ENCODE results near the gene IL24. TPM values are rescaled to one million over a fixed set of nuclear protein-coding genes. Genes with fewer than 3 reads are reported as not detected.
A peak's percentile ranks its signal among the peaks of the same experiment; 100 is the strongest.
"Not testable (repeated sequence)": the region's sequence is repeated elsewhere in the genome, so short reads cannot be mapped to it uniquely, and the experiment has no call there.

Gene IL24
- polyA plus RNA-seq, 1 donor: 0.48 TPM

DNA sequence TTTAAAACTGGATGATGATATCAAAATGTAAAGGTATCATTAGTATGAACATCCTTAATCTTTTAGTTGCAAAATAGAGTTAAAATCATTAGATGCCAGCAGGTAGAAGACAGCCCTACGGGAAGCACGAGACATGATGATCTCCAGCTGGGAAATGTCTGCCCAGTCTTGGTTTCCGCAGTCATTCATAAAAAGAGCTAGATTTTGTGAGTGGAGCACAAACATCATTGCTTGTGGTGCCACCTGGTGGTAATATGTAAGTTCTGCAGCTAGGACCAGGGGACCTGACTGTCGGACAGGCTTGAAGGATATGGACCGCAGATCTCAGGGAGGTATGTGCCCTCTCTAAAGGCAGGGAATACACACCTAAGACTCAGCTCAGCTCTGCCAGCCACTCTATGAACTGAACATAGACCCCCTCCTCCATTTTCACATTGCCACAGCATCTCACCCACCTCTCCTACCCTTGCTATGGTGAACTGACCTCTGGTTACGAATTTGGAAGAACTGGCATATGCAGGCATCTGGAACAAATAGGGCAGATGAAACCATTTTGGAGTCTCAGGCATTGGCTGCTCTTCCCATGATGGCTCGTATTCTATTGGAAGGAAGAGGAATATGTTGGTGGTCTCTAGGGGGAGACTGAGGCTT lies 15.3 kb downstream of the IL24 start:
- WGBS (ENCODE audit: insufficient coverage, low lambda C conversion rate): no CpG with 5 or more reads among the region's 7 CpGs
- H3K27ac ChIP-seq (ENCODE audit: low read length): no peak overlapping the region
- H3K36me3 ChIP-seq (ENCODE audit: control insufficient read depth, insufficient read depth, low read length): no peaks in the 10 kb centered on the region
- peaks cover 3% of the 10 kb centered on the region for H3K9me3 ChIP-seq (ENCODE audit: control insufficient read depth, low read depth, low read length)
- H3K4me3 ChIP-seq (ENCODE audit: low read length): no peak overlapping the region
- peaks cover 13% of the 10 kb centered on the region for H3K4me1 ChIP-seq (ENCODE audit: control insufficient read depth, insufficient read depth, low read length)
- peaks cover 8% of the 10 kb centered on the region for H3K27me3 ChIP-seq (ENCODE audit: control insufficient read depth, insufficient read depth, low read length)
- peak; percentile 57 to 71 for DNase-seq

DNA sequence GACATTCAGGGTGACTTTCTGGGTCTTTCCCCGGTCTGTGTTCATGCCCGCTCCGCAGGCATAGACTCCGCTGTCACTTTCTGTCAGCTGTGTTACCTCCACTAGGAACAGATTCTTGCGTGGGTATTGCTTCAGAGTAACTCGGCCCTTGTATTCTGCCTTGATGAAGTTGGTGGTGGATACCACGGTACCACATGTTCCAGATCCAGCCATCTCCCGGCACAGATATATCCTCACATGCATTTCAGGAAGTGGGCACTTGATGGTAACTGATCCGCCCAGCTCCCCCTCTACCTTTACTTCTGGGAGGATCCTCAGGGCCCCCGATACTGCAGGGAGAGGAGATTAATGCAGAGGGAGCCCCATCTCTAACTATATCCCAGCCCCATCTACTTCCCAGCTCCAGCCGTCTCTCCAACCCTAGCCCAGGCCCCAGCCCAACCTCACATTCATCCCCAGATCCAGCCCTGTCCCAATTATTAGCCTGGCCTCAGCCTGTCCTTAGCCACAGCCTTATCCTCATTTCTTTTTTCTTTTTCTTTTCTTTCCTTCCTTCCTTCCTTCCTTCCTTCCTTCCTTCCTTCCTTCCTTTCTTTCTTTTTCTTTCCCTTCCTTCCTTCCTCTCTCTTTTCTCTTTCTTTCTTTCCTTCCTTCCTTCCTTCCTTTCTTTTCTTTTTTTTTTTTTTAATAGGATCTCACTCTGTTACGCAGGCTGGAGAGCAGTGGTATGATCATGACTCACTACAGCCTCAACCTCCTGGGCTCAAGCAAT lies 16.7 kb downstream of the IL24 start:
- Histone ChIP-seq H3K36me3 (ENCODE audit: control insufficient read depth, insufficient read depth, low read length) (no peaks in the 10 kb centered on the region), H3K27me3 (ENCODE audit: control insufficient read depth, insufficient read depth, low read length) (peaks cover 8% of the 10 kb centered on the region), H3K27ac (ENCODE audit: low read length) (no peak overlapping the region), H3K4me1 (ENCODE audit: control insufficient read depth, insufficient read depth, low read length) (peaks cover 7% of the 10 kb centered on the region), H3K4me3 (ENCODE audit: low read length) (no peak overlapping the region), H3K9me3 (ENCODE audit: control insufficient read depth, low read depth, low read length) (peaks cover 3% of the 10 kb centered on the region)
- no peak for DNase-seq
- no CpG with 5 or more reads among the region's 12 CpGs for WGBS (ENCODE audit: insufficient coverage, low lambda C conversion rate)

DNA sequence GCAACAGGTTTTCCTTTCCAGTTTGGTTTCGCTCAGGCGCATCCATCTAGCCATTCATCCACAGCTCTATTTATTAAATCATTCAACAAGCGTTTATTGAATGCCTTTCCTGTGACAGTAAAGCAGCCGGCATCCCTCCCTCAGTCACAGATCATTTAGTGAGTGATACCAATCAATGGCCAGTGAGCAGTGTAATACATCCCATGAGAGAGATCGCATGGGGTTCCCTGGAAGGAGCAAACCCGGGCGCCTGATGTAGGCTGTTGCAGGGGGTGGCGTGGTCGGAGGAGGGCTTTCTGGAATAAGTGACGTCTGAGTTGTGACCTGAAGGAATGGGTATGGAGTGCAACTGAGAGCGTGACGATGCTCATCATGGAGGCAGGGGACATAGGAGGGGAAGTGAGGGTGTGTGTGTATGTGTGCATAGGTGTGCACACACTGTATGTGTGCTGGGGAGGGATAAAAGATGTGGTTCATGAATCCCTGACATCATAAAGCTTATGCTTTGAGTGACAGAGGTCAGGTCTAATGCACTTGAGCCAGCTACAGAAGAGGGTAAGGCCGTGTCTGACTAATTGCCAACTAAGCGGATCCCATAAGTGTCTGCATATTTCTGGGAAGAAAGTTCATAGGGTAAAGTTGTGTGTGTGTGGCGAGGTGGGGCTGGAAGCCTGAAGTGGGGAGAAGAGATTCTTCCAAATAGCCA lies 17.9 kb downstream of the IL24 start:
- Histone ChIP-seq H3K27ac (ENCODE audit: low read length) (no peak overlapping the region), H3K36me3 (ENCODE audit: control insufficient read depth, insufficient read depth, low read length) (no peaks in the 10 kb centered on the region), H3K27me3 (ENCODE audit: control insufficient read depth, insufficient read depth, low read length) (peaks cover 2% of the 10 kb centered on the region), H3K9me3 (ENCODE audit: control insufficient read depth, low read depth, low read length) (no peaks in the 10 kb centered on the region), H3K4me1 (ENCODE audit: control insufficient read depth, insufficient read depth, low read length) (peaks cover 1% of the 10 kb centered on the region), H3K4me3 (ENCODE audit: low read length) (no peak overlapping the region)
- 100% methylated on average over 2 of the region's 15 CpGs for WGBS (ENCODE audit: insufficient coverage, low lambda C conversion rate)
- no peak for DNase-seq

DNA sequence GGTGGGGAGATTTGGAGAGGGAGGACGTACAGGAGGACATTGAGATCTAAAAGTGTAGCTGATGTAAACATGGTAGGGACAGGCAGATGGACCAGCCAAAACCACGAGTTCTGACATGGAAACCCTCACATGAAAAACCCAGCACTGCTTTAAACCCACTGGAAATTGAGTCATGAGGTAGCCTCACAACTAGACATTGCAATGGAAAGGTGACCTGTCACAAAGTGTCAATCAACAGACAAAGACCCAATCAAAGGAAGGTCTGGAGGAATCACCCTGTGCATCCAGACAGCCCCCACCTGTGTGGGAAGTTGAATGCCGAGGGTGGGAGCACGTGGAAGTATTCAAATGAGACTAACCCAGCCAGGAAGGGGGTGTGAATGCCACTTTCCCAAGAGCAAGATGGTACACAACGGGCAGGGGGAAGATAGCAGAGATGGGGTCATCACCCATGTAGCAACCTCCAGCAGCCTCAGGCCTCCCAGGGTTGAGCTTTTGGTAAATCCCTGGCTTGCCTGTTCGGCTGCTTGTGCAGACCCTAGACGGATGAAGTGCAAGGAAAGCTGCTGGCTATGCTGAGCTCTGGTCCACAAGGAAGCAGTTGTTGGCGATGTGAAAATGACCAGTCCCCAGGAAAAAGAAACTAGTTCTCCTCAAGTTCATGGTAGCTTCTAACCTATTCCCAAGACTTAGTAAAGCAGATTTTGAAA lies 18.9 kb downstream of the IL24 start:
- no peak for DNase-seq
- Histone ChIP-seq H3K4me3 (ENCODE audit: low read length) (no peak overlapping the region), H3K4me1 (ENCODE audit: control insufficient read depth, insufficient read depth, low read length) (peaks cover under 1% of the 10 kb centered on the region), H3K36me3 (ENCODE audit: control insufficient read depth, insufficient read depth, low read length) (no peaks in the 10 kb centered on the region), H3K27ac (ENCODE audit: low read length) (no peak overlapping the region), H3K9me3 (ENCODE audit: control insufficient read depth, low read depth, low read length) (no peaks in the 10 kb centered on the region), H3K27me3 (ENCODE audit: control insufficient read depth, insufficient read depth, low read length) (no peaks in the 10 kb centered on the region)
- WGBS (ENCODE audit: insufficient coverage, low lambda C conversion rate): no CpG with 5 or more reads among the region's 8 CpGs

DNA sequence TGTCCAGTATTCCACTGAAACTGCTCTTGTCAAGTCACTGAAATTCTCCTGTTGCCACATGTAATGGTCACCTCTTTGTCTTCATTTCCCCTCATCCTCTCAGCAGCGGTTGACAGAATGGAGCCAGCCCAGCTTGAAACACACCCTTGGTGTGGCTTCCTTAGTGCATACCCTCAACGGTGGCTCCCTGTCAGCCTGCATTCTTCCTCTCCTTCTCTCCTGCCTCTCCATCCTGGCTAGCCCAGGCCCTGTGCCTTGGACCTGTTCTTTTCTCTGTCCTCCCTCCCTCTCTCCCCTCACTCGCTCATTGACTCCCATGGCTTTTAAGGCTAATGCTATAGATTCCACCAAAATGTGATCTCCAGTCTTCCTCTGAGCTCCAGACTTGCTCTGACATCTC lies 20.8 kb downstream of the IL24 start:
- WGBS (ENCODE audit: insufficient coverage, low lambda C conversion rate): 80% methylated on average over 2 of the region's 3 CpGs
- Histone ChIP-seq H3K9me3 (ENCODE audit: control insufficient read depth, low read depth, low read length) (no peaks in the 10 kb centered on the region), H3K27ac (ENCODE audit: low read length) (no peak overlapping the region), H3K4me1 (ENCODE audit: control insufficient read depth, insufficient read depth, low read length) (peaks cover 9% of the 10 kb centered on the region), H3K4me3 (ENCODE audit: low read length) (no peak overlapping the region), H3K27me3 (ENCODE audit: control insufficient read depth, insufficient read depth, low read length) (no peaks in the 10 kb centered on the region), H3K36me3 (ENCODE audit: control insufficient read depth, insufficient read depth, low read length) (no peaks in the 10 kb centered on the region)
- DNase-seq: no peak

DNA sequence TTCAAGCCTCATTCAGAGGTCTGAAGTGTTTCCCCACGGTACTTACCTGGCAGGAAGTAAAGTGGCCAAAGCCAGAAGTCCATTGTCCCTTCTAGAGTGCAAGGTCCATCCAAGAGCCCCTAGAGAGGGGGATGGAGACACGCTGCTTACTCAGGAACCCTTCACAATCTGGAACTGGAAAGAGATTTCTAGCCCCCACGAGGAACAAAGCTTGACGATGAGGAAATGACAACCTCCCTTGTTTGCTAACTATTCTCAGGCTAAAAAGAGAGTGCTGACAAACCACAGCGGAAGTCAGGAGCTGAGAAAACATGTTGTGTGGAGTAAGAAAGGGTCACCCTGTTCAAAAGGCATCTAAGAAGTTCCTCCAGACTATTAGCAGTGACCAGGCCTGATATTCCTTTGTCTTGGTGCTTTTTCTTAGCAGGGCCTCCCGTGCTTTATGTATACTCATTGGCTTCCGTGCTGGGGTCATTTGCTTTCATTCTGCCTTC lies 24.6 kb downstream of the IL24 start, which contains the start of gene FCMR:
TSS of gene FCMR (minus strand) at position 170 of the 494 bp plus-strand sequence. CDS start at position 83, 87 bp downstream.
- no peaks in the 10 kb centered on the region for H3K36me3 ChIP-seq (ENCODE audit: control insufficient read depth, insufficient read depth, low read length)
- DNase-seq: peak in 1 of 2 donors; percentile 69
- 10% methylated on average over 2 of the region's 7 CpGs for WGBS (ENCODE audit: insufficient coverage, low lambda C conversion rate)
- no peak within 1 kb of the TSS for H3K4me3 ChIP-seq (ENCODE audit: low read length)
- H3K4me1 ChIP-seq (ENCODE audit: control insufficient read depth, insufficient read depth, low read length): peaks cover 28% of the 10 kb centered on the region
- no peaks in the 10 kb centered on the region for H3K9me3 ChIP-seq (ENCODE audit: control insufficient read depth, low read depth, low read length)
- no peaks in the 10 kb centered on the region for H3K27me3 ChIP-seq (ENCODE audit: control insufficient read depth, insufficient read depth, low read length)
- peak within 1 kb of the TSS; percentile 53 for H3K27ac ChIP-seq (ENCODE audit: low read length)

GRCh38 chr1:206922524-206922923 lies 25.3 kb downstream of the IL24 start:
- no peaks in the 10 kb centered on the region for H3K27me3 ChIP-seq (ENCODE audit: control insufficient read depth, insufficient read depth, low read length)
- no peak overlapping the region for H3K4me3 ChIP-seq (ENCODE audit: low read length)
- peaks cover 32% of the 10 kb centered on the region for H3K4me1 ChIP-seq (ENCODE audit: control insufficient read depth, insufficient read depth, low read length)
- peak overlapping the region; percentile 12 for H3K27ac ChIP-seq (ENCODE audit: low read length)
- H3K9me3 ChIP-seq (ENCODE audit: control insufficient read depth, low read depth, low read length): no peaks in the 10 kb centered on the region
- no CpG with 5 or more reads among the region's 1 CpG for WGBS (ENCODE audit: insufficient coverage, low lambda C conversion rate)
- DNase-seq: no peak
- H3K36me3 ChIP-seq (ENCODE audit: control insufficient read depth, insufficient read depth, low read length): no peaks in the 10 kb centered on the region

GRCh38 chr1:206923009-206923960 lies 26.0 kb downstream of the IL24 start:
- H3K4me3 ChIP-seq (ENCODE audit: low read length): no peak overlapping the region
- peak in 1 of 2 donors; percentile 37 for DNase-seq
- H3K27ac ChIP-seq (ENCODE audit: low read length): no peak overlapping the region
- H3K36me3 ChIP-seq (ENCODE audit: control insufficient read depth, insufficient read depth, low read length): no peaks in the 10 kb centered on the region
- H3K27me3 ChIP-seq (ENCODE audit: control insufficient read depth, insufficient read depth, low read length): no peaks in the 10 kb centered on the region
- 93% methylated on average over 3 of the region's 12 CpGs for WGBS (ENCODE audit: insufficient coverage, low lambda C conversion rate)
- peaks cover 39% of the 10 kb centered on the region for H3K4me1 ChIP-seq (ENCODE audit: control insufficient read depth, insufficient read depth, low read length)
- no peaks in the 10 kb centered on the region for H3K9me3 ChIP-seq (ENCODE audit: control insufficient read depth, low read depth, low read length)

- not testable (repeated sequence) for H3K27me3 ChIP-seq (ENCODE audit: control insufficient read depth, insufficient read depth, low read length); DNase-seq; H3K9me3 ChIP-seq (ENCODE audit: control insufficient read depth, low read depth, low read length); H3K36me3 ChIP-seq (ENCODE audit: control insufficient read depth, insufficient read depth, low read length); H3K4me3 ChIP-seq (ENCODE audit: low read length); H3K27ac ChIP-seq (ENCODE audit: low read length)
- H3K4me1 ChIP-seq (ENCODE audit: control insufficient read depth, insufficient read depth, low read length): peaks cover 39% of the 10 kb centered on the region
- whole genome bisulfite sequencing (ENCODE audit: insufficient coverage, low lambda C conversion rate): 100% methylated on average over 1 of the region's 4 CpGs
Measured at GRCh38 chr1:206923961-206924557, 26.8 kb downstream of the IL24 start.

Data from large intestine (tissue), 3 donors.